ENCODE data around the gene NRXN3.

The NRXN3 gene

GRCh38 chr14:79890527-79890926 is 1720.4 kb downstream of the NRXN3 start:
- DNase-seq, result no peak

DNA sequence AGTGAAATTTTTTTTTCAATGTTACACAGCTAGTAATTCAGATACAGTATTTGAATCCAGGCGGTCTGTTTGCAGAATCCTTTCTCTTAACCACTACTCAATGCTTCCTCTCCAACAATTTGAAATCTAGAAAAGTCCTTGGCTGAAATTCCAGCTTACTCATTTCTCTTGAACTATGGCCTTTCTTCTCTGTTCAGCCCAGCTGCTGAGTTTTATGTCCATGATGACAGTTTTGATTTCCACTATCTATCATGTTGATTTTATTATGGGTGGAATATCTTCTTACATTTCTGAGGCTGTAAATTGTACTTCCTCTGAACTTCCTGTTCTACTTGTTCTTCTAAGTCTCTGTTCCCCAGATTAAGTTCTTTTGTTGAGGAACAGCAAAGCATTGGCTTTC is 1725.8 kb downstream of the NRXN3 start:
- DNase-seq, result no peak

GRCh38 chr14:79899610-79900009 is 1729.4 kb downstream of the NRXN3 start:
- DNase-seq, result no peak

DNA sequence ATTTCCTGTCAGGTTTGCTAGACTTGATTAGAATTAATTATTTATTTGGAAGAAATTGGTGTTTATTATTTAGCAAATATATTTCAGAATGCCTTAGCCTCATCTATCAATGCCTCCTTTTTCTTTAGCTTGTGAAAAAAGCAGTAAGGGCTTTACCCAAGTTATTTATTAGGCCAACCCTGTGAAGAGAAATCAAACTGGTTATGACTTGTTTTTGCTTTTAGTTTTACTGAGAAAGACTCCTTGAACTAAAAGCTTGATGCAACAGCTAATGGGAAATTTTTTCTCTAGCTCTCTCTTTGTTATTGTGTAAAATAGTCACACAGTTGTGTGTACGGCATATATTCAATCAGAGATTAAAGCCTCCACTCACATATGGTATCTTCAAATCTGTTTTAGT is 1734.3 kb downstream of the NRXN3 start:
- DNase-seq, result no peak

GRCh38 chr14:79906994-79907393 is 1736.8 kb downstream of the NRXN3 start:
- no peak for DNase-seq

DNA sequence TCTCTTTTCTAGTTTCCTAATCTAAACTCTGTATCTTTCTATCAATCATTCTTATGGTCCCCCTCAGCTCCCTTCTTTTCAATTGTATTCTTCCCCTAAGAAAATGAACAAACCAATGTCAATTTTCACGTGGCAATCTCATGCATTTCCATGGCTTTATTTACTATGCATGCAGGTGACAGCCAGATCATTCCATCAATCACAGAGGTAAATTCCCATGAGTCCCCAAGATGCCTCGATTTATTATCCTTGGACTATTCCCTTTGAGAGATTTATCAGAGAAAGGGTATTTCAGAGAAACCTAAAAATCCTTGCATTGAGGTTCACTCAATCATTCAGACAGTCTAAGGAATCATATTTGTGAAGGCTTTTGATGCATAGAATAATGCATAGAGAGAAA is 1739.9 kb downstream of the NRXN3 start:
- DNase-seq, result no peak

GRCh38 chr14:79911744-79912143 is 1741.6 kb downstream of the NRXN3 start:
- DNase-seq, result no peak

DNA sequence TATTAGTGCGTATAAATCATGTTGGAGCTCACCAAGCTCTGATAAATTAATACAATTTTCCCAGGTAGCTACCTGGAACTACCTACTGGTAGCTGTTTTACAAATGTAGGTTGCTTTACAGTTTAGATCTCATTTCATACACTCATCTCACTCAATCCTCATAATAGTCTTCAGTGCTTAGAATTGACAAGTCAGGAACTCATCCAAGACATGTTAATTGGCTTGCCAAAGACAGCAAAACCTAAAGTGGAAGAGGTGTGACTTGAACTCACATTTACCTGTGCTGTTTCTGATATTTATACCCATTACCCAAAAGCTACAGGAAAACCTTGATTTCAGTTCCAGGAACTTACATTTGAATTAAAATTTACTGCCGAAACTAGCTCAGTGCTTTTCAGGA is 1744.4 kb downstream of the NRXN3 start:
- DNase-seq, result no peak

- no peak for DNase-seq
Measured at GRCh38 chr14:79915406-79915805, 1745.2 kb downstream of the NRXN3 start.

DNA sequence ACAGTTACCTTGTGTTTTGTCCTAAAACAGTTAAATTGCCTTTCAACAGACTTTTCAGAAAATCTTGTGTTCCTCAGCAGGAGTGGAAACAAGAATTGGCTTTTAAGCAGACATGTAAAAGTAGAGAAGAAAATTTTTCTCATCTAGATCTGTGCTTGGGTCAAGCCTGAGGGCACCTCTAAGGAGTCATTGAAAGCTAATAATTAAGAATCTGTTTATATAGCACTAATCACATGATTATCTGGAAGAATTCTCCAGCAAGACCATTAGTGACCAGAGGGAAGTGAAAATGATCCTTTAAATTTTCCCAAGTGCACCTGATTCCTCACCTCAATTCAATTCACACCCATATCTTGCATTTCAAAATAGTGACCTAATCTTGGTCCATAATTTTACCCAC is 1746.1 kb downstream of the NRXN3 start:
- no peak for DNase-seq

- no peak for DNase-seq
Measured at GRCh38 chr14:79916892-79917291, 1746.7 kb downstream of the NRXN3 start.
